ENCODE measurements around the gene ETV6.

DNA sequence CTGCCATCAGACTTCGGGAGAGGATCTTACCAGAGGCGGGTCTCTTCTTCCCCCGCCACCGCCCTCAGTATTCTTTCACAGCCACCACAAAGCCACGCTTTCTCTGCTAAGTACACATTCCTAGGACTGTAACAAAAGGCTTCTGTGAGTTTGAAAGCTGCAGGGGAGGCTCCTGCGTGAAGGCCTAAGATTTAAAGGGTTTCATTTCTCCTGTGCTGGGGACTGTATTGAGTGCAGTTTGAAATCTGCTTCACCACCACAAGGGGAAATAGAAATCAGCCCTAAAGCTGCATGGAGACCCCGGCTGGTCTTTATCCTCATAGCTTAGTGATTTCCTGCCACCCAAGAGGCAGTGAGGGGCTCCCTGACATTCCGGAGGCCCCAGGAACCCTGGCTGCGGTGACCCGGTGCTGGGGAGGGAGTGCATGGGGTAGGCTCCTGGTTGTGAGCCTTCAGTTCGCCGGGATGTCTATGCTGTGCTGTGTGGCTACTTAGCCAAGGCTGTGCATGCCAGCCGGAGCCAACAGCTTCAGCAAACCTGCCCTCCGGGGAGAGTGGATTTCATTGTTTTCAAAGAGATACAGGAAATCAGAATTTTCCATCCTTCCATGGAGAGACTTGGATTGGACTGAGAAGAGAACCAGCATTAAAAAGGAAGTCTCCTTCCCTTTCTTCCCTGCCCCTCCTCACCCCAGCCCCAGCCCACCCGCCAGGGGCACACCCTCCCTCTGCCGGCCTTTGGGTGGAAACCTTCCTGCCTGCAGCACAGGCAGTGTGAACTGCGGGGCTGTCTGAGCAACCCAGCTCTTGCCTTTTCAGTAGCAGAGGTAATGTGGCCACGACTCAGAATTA lies 163.3 kb downstream of the ETV6 start:
- TF ChIP-seq, protein P1, sequence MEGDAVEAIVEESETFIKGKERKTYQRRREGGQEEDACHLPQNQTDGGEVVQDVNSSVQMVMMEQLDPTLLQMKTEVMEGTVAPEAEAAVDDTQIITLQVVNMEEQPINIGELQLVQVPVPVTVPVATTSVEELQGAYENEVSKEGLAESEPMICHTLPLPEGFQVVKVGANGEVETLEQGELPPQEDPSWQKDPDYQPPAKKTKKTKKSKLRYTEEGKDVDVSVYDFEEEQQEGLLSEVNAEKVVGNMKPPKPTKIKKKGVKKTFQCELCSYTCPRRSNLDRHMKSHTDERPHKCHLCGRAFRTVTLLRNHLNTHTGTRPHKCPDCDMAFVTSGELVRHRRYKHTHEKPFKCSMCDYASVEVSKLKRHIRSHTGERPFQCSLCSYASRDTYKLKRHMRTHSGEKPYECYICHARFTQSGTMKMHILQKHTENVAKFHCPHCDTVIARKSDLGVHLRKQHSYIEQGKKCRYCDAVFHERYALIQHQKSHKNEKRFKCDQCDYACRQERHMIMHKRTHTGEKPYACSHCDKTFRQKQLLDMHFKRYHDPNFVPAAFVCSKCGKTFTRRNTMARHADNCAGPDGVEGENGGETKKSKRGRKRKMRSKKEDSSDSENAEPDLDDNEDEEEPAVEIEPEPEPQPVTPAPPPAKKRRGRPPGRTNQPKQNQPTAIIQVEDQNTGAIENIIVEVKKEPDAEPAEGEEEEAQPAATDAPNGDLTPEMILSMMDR (IDR thresholded peaks at IDR 0.05), result no peak
- TF ChIP-seq EP300 (IDR thresholded peaks at IDR 0.05), result no peak
- TF ChIP-seq POLR2A (IDR thresholded peaks at IDR 0.05), result no peak

All from upper lobe of left lung (tissue), 4 donors.